ENCODE data around the gene MSANTD2.

Gene MSANTD2

DNA sequence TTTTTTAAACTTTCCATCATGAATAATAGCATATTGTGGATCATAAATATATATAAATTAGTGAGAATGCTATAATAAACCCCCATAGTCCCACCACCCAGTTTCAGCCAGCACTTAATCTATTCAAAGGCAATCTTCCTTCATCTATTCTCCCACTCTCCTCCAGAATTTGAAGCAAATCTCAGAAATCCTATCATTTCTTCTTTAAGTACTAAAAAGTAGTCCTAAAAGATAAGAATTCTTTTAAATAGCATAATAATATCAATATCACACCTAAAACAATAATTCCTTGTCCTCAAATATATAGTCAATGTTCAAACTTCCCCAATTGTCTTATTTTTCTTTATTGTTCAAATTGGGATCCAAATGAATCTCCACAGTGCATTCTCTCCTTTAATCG is 40.5 kb upstream of the MSANTD2 start:
- TF ChIP-seq, protein P1, sequence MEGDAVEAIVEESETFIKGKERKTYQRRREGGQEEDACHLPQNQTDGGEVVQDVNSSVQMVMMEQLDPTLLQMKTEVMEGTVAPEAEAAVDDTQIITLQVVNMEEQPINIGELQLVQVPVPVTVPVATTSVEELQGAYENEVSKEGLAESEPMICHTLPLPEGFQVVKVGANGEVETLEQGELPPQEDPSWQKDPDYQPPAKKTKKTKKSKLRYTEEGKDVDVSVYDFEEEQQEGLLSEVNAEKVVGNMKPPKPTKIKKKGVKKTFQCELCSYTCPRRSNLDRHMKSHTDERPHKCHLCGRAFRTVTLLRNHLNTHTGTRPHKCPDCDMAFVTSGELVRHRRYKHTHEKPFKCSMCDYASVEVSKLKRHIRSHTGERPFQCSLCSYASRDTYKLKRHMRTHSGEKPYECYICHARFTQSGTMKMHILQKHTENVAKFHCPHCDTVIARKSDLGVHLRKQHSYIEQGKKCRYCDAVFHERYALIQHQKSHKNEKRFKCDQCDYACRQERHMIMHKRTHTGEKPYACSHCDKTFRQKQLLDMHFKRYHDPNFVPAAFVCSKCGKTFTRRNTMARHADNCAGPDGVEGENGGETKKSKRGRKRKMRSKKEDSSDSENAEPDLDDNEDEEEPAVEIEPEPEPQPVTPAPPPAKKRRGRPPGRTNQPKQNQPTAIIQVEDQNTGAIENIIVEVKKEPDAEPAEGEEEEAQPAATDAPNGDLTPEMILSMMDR (IDR thresholded peaks at IDR 0.05; ENCODE audit: low read length, missing control alignments), result no peak
- DNase-seq (ENCODE audit: low read depth), result no peak
- no peak overlapping the region for H3K4me3 ChIP-seq (replicated peaks; ENCODE audit: low read depth, low read length)

DNA sequence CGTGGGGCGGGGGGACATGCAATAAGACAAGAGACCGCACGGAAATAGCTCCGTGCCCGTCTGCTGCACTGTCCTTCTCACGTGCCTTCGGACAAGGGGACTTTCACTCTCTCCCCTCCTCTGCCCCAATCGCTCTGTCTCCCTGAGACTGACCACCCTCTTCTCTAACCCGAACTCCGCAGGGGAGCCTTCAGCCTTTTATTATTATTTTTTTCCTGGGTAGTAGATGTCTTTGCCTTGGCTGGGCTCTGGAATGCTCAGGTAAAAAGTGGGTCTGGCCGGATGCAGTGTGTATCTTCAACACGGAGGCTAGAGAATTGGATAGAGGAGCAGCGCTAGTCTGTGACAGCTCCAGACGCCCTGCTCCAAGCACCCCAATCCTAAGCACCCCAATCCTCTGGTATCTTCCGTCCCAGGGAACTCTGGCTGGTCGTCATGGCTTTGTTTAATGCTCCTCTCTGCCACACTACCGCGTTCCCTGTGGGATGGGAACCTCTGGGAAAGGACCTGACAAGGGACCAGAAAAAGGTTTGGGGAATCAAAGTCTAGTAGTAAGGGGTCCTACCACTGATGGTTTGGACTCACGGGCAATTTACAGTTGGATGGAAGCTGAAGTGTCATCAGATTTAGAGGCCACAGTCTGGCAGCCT is 39.9 kb upstream of the MSANTD2 start:
- peak overlapping the region; percentile 39 for H3K4me3 ChIP-seq (replicated peaks; ENCODE audit: low read depth, low read length)
- no peak for DNase-seq (ENCODE audit: low read depth)
- TF ChIP-seq, protein P1 (IDR thresholded peaks at IDR 0.05; ENCODE audit: low read length, missing control alignments), result no peak

DNA sequence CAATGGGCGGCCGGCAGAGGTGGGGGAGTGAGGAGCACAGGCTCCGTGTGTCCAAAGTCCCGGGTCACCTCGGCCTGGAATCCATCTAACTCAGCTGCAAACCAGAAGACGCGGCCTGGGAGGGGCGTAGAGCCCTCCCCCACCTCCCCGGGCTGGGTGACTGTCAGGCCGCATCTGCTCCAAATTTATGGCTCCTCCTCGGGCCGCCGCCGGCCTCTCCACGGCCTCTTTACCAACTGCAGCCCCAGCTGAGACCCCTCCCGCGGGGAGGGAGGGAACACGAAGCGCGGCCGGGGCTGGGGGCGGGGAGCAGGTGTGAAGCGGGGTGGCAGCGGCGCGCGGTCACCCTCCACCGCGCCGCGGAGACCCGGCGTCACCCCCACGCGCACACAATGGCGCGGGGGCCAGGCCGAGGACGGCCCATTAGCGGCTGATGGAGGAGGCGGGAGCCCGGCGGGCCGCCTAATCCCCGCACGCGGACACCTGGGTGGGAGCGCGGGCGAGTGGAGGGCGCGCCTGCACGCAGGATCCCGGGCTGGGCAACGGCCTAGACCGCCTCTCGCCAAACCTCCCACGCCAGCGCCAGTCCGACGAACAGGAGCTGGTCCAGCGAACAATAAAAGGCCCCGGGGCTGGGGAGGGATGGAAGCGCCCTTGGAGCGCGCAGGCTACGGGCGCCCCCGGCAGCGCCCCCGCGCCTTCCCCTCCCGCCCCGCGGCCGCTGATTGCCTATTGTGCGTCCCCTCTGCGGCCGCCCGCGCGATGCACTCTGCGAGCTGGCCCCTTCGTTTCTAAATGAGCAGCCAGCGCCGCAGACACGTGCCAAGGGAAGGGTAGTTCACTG is 39.1 kb upstream of the MSANTD2 start:
- peak overlapping the region; percentile 39 for H3K4me3 ChIP-seq (replicated peaks; ENCODE audit: low read depth, low read length)
- peak; percentile 8 for DNase-seq (ENCODE audit: low read depth)
- TF ChIP-seq, protein P1 (IDR thresholded peaks at IDR 0.05; ENCODE audit: low read length, missing control alignments), result no peak

DNA sequence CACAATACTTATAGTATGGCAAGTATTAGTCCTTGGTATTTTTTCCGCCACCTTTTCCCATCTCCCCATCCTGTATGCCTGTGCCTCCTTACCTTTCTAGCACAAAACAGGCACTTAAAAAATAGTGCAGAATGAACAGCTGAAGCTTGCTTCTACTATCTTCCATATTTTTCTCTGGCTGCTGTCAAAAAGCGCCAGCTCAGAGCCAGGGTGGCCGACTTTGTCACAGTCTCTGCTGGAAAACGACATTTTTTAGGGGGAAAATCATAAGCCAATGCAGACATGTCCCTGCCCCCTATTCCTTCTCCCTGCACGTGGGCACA is 38.6 kb upstream of the MSANTD2 start:
- no peak for DNase-seq (ENCODE audit: low read depth)
- no peak overlapping the region for H3K4me3 ChIP-seq (replicated peaks; ENCODE audit: low read depth, low read length)
- TF ChIP-seq, protein P1 (IDR thresholded peaks at IDR 0.05; ENCODE audit: low read length, missing control alignments), result no peak

DNA sequence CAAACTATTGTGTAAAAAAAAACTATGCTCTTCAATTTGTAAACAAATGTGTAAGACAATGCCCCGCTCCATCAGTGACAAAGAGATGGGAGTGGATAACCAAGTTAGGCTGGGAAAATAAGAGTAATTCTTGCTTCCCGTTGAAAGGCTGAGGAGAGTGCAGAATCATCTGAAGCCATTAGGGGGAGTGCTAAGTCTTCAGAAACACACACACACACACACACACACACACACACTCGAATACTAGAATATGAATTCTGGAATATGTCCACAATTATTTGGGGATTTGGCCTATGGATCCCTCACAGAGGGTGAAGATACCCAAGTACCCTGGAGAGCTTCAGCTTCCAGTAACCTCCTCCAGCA is 37.3 kb upstream of the MSANTD2 start:
- no peak overlapping the region for H3K4me3 ChIP-seq (replicated peaks; ENCODE audit: low read depth, low read length)
- DNase-seq (ENCODE audit: low read depth), result peak; percentile 93
- TF ChIP-seq, protein P1 (IDR thresholded peaks at IDR 0.05; ENCODE audit: low read length, missing control alignments), result peak; percentile 79

DNA sequence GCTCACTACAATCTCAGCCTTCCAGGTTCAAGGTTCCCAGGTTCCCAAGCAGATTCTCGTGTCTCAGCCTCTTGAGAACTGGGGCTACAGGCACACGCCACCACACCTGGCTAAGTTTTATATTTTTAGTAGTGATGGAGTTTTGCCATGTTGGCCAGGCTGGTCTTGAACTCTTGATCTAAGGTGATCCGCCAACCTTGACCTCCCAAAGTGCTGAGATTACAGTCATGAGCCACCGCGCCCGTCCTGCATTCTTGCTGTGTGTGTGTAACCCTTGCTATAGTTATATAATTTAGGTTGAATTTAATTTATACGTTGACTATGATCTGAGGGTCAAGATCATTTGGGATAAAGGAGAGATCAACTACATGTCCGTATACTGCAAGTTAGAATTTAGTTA is 35.7 kb upstream of the MSANTD2 start:
- TF ChIP-seq, protein P1 (IDR thresholded peaks at IDR 0.05; ENCODE audit: low read length, missing control alignments), result no peak
- H3K4me3 ChIP-seq (replicated peaks; ENCODE audit: low read depth, low read length), result no peak overlapping the region
- DNase-seq (ENCODE audit: low read depth), result no peak

Measured in fibroblast of pulmonary artery (primary cell).